GM12878 (cell line): Measurements from ENCODE around the gene NEB. TPM values are rescaled to one million over a fixed set of nuclear protein-coding genes. Genes with fewer than 3 reads are reported as not detected.

Experiments
- ATAC-seq: fragments of 200-7000 bp; cut with Tn5 transposase; 3 replicates; pipeline ENCODE4 v1.9.1; 2020; ENCODE audit warnings: mild to moderate bottlenecking, moderate library complexity
- BruUV-seq: library from RNA; stranded (reverse); fragments of 400-500 nt; replicated peaks from 2 replicates; lab custom pipeline; 2021; lab: Mats Ljungman, UMichigan
- CTCF ChIA-PET: fragments of 300-600 bp; sonication (Branson Sonifier 250); formaldehyde crosslinking; extraction: SDS; loops from one replicate; lab custom pipeline; 2021; ENCODE audit warnings: inconsistent platforms; lab: Yijun Ruan, JAX
- POLR2A ChIA-PET: fragments of 350-600 bp; formaldehyde crosslinking; extraction: SDS; loops from one replicate; lab custom pipeline; 2021; ENCODE audit warnings: inconsistent platforms; lab: Charles Lee
- RAD21 ChIA-PET: fragments of 300-600 bp; sonication (Branson Sonifier 250); formaldehyde crosslinking; loops from one replicate; lab custom pipeline; 2023; ENCODE audit warnings: antibody characterized with exemption; ENCODE audit not compliant: unreplicated experiment; lab: Charles Lee
- SMC1A ChIA-PET: fragments of 300-600 bp; sonication (Branson Sonifier 250); formaldehyde crosslinking; loops from one replicate; lab custom pipeline; 2023; ENCODE audit not compliant: unreplicated experiment, uncharacterized antibody; lab: Charles Lee
- DNase-seq: peaks from one replicate; pipeline ENCODE4 v3.0.0-alpha.2; 2011; ENCODE audit warnings: low read depth, low spot score
- FAIRE-seq: peaks from 3 replicates; lab custom pipeline; 2011; peaks lifted over from hg19 to GRCh38; lab: Jason Lieb, UNC
- H2AFZ ChIP-seq: 2 replicates; pipeline ENCODE4 v1.6.0; 2011; ENCODE audit warnings: low read depth, low read length, control low read depth; ENCODE audit not compliant: control insufficient read depth
- H3K27ac ChIP-seq: 2 replicates; pipeline ENCODE4 v1.5.1; 2011; ENCODE audit warnings: control low read depth; ENCODE audit not compliant: control insufficient read depth, insufficient read depth
- H3K27me3 ChIP-seq, 2 experiments: replicated peaks in 1 of 2; 2 replicates each; pipeline versions ENCODE4 v1.6.0 to v1.6.1; 2011; ENCODE audit warnings: low read length in 1 of 2; ENCODE audit not compliant: control insufficient read depth in 2 of 2, insufficient read depth in 2 of 2
- H3K36me3 ChIP-seq, 2 experiments: 2 replicates each; pipeline ENCODE4 v1.5.1; 2011; ENCODE audit warnings: low read length in 1 of 2; ENCODE audit not compliant: control insufficient read depth in 2 of 2, insufficient read depth in 2 of 2
- H3K4me1 ChIP-seq: 2 replicates; pipeline ENCODE4 v1.6.1; 2011; ENCODE audit warnings: mild to moderate bottlenecking, low read length, moderate library complexity, mixed read lengths; ENCODE audit not compliant: control insufficient read depth, insufficient read depth
- H3K4me2 ChIP-seq: 2 replicates; pipeline ENCODE4 v1.6.0; 2011; ENCODE audit warnings: control low read depth; ENCODE audit not compliant: control insufficient read depth, insufficient read depth
- H3K4me3 ChIP-seq: fragments of 200-600 bp; sonication (generic); 2 replicates; pipeline ENCODE4 v1.5.1; 2016
- H3K79me2 ChIP-seq: 2 replicates; pipeline ENCODE4 v1.6.0; 2011; ENCODE audit warnings: low read length; ENCODE audit not compliant: control insufficient read depth, insufficient read depth
- H3K9ac ChIP-seq: 2 replicates; pipeline ENCODE4 v1.8.0; 2011; ENCODE audit warnings: low read length, control low read depth, mixed read lengths; ENCODE audit not compliant: control insufficient read depth, insufficient read depth
- H3K9me3 ChIP-seq: replicated peaks from 3 replicates; pipeline ENCODE4 v1.5.1; 2011; ENCODE audit warnings: mild to moderate bottlenecking, low read length; ENCODE audit not compliant: control insufficient read depth, insufficient read depth
- H4K20me1 ChIP-seq: 2 replicates; pipeline ENCODE4 v1.6.0; 2011; ENCODE audit not compliant: control insufficient read depth, insufficient read depth
- CREB1 ChIP-seq: IDR thresholded peaks from 2 replicates; pipeline ENCODE4 v1.6.1; 2012; ENCODE audit warnings: low read depth, mild to moderate bottlenecking, inconsistent platforms
- CTCF ChIP-seq, 3 experiments: IDR thresholded peaks in 2 of 3; conservative IDR thresholded peaks in 1 of 3; 2 replicates each; pipeline ENCODE4 v1.5.1; 2011; ENCODE audit warnings: low read depth in 3 of 3, low read length in 3 of 3, mild to moderate bottlenecking in 3 of 3, control low read depth in 2 of 3, moderate library complexity in 2 of 3, inconsistent platforms in 1 of 3, mixed read lengths in 1 of 3; ENCODE audit not compliant: control insufficient read depth in 2 of 3, insufficient read depth in 1 of 3; ENCODE audit errors: extremely low read depth in 1 of 3
- DPF2 ChIP-seq: fragments of 450-650 bp; IDR thresholded peaks from 2 replicates; pipeline ENCODE4 v1.6.1; 2017; ENCODE audit warnings: mild to moderate bottlenecking
- ESRRA ChIP-seq: IDR thresholded peaks from 2 replicates; pipeline ENCODE4 v1.6.1; 2012; ENCODE audit warnings: mild to moderate bottlenecking, low read length, improper control_type of control experiment
- IRF3 ChIP-seq: fragments of 450-650 bp; IDR thresholded peaks from 2 replicates; pipeline ENCODE4 v1.6.1; 2014; ENCODE audit warnings: mild to moderate bottlenecking
- IRF4 ChIP-seq: IDR thresholded peaks from 2 replicates; pipeline ENCODE4 v1.6.1; 2011; ENCODE audit warnings: low read depth, low read length
- IRF5 ChIP-seq: fragments of 450-650 bp; IDR thresholded peaks from 2 replicates; pipeline ENCODE4 v1.6.1; 2017; ENCODE audit warnings: borderline replicate concordance
- MXI1 ChIP-seq: fragments of 150-350 bp; IDR thresholded peaks from 2 replicates; pipeline ENCODE4 v1.6.1; 2011; ENCODE audit warnings: low read depth, mild to moderate bottlenecking, inconsistent platforms, low read length, improper control_type of control experiment
- NFXL1 ChIP-seq: fragments of 450-650 bp; IDR thresholded peaks from 2 replicates; pipeline ENCODE4 v1.6.1; 2017; ENCODE audit warnings: antibody characterized with exemption, mild to moderate bottlenecking, borderline replicate concordance
- RAD51 ChIP-seq: fragments of 450-650 bp; IDR thresholded peaks from 2 replicates; pipeline ENCODE4 v1.6.1; 2016; ENCODE audit warnings: moderate library complexity, mild to moderate bottlenecking, inconsistent platforms
- SMAD5 ChIP-seq: IDR thresholded peaks from 2 replicates; pipeline ENCODE4 v1.6.1; 2016; ENCODE audit warnings: antibody characterized with exemption, low read depth
- SMARCA5 ChIP-seq: fragments of 450-650 bp; IDR thresholded peaks from 2 replicates; pipeline ENCODE4 v1.6.1; 2017; ENCODE audit warnings: mild to moderate bottlenecking
- SREBF2 ChIP-seq: IDR thresholded peaks from 2 replicates; pipeline ENCODE4 v1.6.1; 2012; ENCODE audit warnings: mild to moderate bottlenecking, low read length
- TCF12 ChIP-seq: IDR thresholded peaks from 2 replicates; pipeline ENCODE4 v1.6.1; 2011; ENCODE audit warnings: low read depth, mild to moderate bottlenecking, low read length
- ZBTB40 ChIP-seq: fragments of 450-650 bp; IDR thresholded peaks from 2 replicates; pipeline ENCODE4 v1.6.1; 2016; ENCODE audit warnings: mild to moderate bottlenecking, moderate library complexity, borderline replicate concordance
- ZNF24 ChIP-seq: fragments of 450-650 bp; IDR thresholded peaks from 2 replicates; pipeline ENCODE4 v1.6.1; 2017; ENCODE audit warnings: antibody characterized with exemption, mild to moderate bottlenecking
- WGBS: methylation state at CpG from one replicate; pipeline ENCODE4 v1.1.6; 2016; ENCODE audit warnings: low lambda C conversion rate; ENCODE audit not compliant: insufficient replicate concordance, insufficient coverage; ENCODE audit errors: missing lambda C conversion rate; 5-methylcytosine and 5-hydroxymethylcytosine counted together
- in situ Hi-C: fragments of 300-500 bp; cut with MboI; formaldehyde crosslinking; loops from 9 replicates; pipeline ENCODE4 v1.14.3; 2018; ENCODE audit warnings: mixed read lengths
- intact Hi-C: fragments of 100-400 bp; cut with micrococcal nuclease; formaldehyde crosslinking; loops from one replicate; pipeline ENCODE4 v1.14.2; 2022; ENCODE audit not compliant: unreplicated experiment
- polyA plus RNA-seq, 11 experiments: library from polyadenylated mRNA; depleted of rRNA in 4 of 11; unstranded in 6 of 11; stranded (reverse) in 5 of 11; fragments of >200 nt; fragmentation: Nextera tagmentation in 4 of 11; fragmentation: Illumina TruSeq in 1 of 11; extraction: Ambion mirVana in 4 of 11; extraction: Trizol in 1 of 11; gene quantifications; 1 replicate in 1 of 11; 2 replicates in 10 of 11; pipeline versions ENCODE4 v1.2.1 to v1.2.3, GENCODE V29; 2011 to 2016; ENCODE audit warnings: inconsistent platforms in 2 of 11, missing spikeins in 2 of 11, low read depth in 1 of 11
- total RNA-seq, 4 experiments: library from RNA; depleted of rRNA in 3 of 4; stranded (reverse); fragments of >200 nt in 3 of 4; fragmentation: Illumina TruSeq in 1 of 4; extraction: Trizol in 1 of 4; gene quantifications; 2 replicates each; pipeline versions ENCODE4 v1.2.1 to v1.2.3, GENCODE V29; 2013 to 2021

The NEB gene
- total and polyA plus RNA-seq, 10 of the 15 experiments (the other 5 are each of a cell fraction or from before 2014, with no cell fraction given), result 0.04 to 0.77 (median 0.12) TPM

- no TSS peak for BruUV-seq
- Histone ChIP-seq H3K27ac (no peak overlapping the region), H4K20me1 (no peaks in the 10 kb centered on the region), H3K9ac (no peak overlapping the region), H3K27me3 (no peaks in the 10 kb centered on the region; a peak in 1 of 4 replicates), H2AFZ (no peak overlapping the region), H3K4me1 (no peaks in the 10 kb centered on the region), H3K79me2 (no peaks in the 10 kb centered on the region), H3K9me3 (no peaks in the 10 kb centered on the region), H3K4me2 (no peak overlapping the region), H3K4me3 (no peak overlapping the region), H3K36me3 (no peaks in the 10 kb centered on the region)
- TF ChIP-seq NFXL1, result no peak
- no peak for TF ChIP-seq DPF2
- no peak for TF ChIP-seq IRF3
- TF ChIP-seq TCF12, result no peak
- no peak for TF ChIP-seq SREBF2
- TF ChIP-seq ESRRA, result no peak
- TF ChIP-seq ZNF24, result no peak
- TF ChIP-seq ZBTB40, result no peak
- no peak for TF ChIP-seq CTCF (IDR thresholded peaks at IDR 0.05 in 2 of 3, conservative IDR thresholded peaks at IDR 0.05 in 1 of 3; ENCODE audit: control insufficient read depth in 2 of 3, extremely low read depth in 1 of 3, insufficient read depth in 1 of 3, low read depth in 3 of 3, low read length in 3 of 3)
- TF ChIP-seq RAD51, result no peak
- TF ChIP-seq CREB1, result no peak
- TF ChIP-seq MXI1, result no peak
- no peak for TF ChIP-seq IRF4
- TF ChIP-seq SMARCA5, result no peak
- no peak for TF ChIP-seq SMAD5
- TF ChIP-seq IRF5, result no peak
- in situ Hi-C loops (no loop called here), intact Hi-C loops (no loop called here)
- WGBS, result 43% methylated on average over 2 of the region's 2 CpGs
- FAIRE-seq (no peak), DNase-seq (no peak), ATAC-seq (no peak)
- ChIA-PET RAD21 (no interaction called here), SMC1A (no interaction called here), CTCF (no interaction called here), POLR2A (no interaction called here)
Measured at GRCh38 chr2:151549191-151549590, 185.1 kb downstream of the NEB start.
